HG03469 (cell line): ENCODE measurements around the gene SFXN4.
"Not testable (repeated sequence)": the region's sequence is repeated elsewhere in the genome, so short reads cannot be mapped to it uniquely, and the experiment has no call there.

Experiments
- ATAC-seq: cut with Tn5 transposase; IDR thresholded peaks from one replicate; pipeline ENCODE4 v1.9.1; 2021; ENCODE audit warnings: mild to moderate bottlenecking, moderate library complexity, moderate number of reproducible peaks; ENCODE audit not compliant: unreplicated experiment

Gene SFXN4

DNA sequence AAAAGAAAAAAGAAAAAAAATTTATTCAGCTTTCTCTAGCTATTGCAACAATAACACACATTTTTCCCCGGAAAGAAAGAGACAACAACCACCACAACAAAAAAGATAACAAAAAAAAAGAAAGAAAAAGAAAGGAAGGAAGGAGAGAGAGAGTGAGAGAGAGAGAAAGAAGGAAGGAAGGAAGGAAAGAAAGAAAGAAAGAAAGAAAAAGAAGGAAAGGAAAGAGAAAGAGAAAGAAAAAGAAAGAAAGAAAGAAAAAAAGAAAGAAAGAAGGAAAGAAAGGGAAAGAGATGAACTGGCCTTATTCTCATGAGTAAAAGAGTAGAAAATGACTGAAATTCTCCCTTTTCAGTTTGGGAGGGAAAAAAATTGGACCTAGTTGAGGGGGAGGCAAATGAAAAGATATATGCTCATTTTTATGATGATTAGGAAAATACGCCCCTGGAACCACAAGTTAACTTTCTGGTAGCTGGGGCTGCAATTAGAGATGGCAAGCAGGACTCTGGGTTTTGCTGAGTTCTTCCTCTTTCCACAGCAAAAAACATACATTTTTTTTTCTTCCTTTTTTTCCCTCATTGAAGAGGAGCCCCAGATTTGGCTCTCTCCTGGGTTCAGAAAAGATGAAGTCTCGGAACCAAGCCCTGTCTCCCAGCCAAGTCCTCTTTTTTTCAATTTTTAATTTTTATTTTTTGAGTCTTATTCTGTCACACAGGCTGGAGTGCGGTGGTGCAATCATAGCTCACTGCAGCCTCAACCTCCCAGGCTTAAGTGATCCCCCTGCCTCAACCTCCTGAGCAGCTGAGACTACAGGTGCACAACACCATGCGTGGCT is 25.7 kb upstream of the SFXN4 start:
- ATAC-seq, result no peak

DNA sequence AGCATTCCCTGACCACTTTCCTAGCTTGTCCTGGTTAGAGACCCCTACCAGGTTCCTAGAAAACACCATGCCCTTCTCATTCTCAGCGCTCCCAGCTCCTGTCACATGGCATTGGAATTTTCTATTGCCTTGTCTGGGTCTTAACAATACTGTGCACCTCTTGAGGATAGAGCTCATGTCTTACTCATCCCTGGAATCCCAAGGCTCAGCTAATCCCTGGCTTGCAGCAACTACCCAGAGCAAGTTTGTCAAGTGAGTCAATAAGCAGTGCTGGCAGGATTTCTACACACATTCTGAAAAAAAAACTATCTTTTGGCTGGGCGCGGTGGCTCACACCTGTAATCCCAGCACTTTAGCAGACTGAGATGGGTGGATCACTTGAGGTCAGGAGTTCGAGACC is 24.8 kb upstream of the SFXN4 start:
- no peak for ATAC-seq

DNA sequence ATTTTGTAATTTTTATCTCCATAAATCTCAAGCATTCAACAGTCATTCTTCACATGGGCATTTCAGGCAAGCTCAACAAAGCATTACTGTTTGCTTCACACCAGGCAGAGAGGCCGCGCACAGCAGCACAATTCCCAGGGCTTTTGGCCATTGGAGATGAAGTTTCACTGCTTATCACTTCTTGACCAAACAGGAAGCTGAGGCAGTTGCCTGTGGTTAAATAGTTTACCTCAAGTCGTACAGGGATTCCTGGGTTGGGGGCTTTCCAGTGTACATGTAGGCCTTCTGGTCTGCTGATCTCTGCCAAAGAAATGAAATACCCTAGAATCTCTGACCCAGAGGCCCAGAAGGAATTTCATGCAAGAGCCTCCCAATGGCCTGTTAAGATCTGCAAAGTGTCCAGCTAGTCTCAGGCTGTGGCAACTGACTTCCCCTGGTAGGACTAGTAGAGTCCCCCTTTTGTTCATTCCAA is 24.3 kb upstream of the SFXN4 start:
- ATAC-seq, result no peak

DNA sequence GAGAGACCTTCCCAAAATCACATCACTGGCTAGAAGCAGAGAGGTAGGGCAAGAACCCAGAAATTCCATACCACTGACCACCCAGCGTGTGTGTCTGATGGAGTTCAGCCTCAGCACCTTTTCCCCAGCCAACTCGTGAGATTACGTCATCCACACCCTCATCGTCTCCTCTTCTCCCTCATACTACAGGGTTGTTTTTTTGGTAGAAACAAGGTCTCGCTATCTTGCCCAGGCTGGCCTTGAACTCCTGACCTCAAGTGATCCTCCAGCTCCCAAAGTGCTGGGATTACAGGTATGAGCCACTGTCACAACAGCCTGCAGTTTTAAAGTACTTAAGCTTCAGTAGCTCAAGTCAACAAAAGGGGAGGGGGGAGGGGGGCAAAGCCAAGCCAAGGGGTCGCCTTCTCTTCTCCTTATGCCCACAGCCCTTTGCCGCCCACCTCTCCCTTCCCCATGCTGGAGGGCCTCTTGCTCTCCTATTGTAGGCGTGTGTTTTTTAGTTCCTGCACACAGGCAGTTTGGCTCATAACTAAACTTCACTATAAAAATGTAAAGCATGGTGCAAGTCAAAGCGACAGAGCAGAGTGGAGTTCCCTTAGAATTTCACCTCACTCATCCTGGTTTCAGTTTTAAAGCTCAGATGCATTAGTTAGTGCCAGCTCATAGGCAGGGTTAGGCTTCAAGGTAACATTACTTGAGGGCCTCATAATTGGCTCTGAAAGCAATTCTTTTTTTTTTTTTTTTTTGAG is 18.3 kb upstream of the SFXN4 start:
- ATAC-seq, result no peak

DNA sequence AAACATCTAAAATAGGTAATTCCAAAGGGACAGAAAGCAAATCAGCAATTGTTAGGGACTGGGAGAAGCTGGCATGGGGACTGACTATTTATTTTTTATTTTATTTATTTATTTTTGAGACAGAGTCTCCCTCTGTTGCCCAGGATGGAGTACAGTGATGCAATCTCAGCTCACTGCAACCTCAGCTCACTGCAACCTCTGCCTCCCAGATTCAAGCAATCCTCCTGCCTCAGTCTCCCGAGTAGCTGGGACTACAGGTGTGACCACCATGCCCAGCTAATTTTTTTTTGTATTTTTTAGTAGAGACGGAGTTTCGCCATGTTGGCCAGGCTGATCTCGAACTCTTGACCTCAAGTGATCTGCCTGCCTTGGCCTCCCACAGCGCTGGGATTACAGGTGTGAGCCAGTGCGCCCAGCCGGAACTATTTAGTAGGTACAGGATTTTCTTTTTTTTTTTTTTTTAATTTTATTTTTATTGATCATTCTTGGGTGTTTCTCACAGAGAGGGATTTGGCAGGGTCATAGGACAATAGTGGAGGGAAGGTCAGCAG is 15.4 kb upstream of the SFXN4 start:
- ATAC-seq, result not testable (repeated sequence)

DNA sequence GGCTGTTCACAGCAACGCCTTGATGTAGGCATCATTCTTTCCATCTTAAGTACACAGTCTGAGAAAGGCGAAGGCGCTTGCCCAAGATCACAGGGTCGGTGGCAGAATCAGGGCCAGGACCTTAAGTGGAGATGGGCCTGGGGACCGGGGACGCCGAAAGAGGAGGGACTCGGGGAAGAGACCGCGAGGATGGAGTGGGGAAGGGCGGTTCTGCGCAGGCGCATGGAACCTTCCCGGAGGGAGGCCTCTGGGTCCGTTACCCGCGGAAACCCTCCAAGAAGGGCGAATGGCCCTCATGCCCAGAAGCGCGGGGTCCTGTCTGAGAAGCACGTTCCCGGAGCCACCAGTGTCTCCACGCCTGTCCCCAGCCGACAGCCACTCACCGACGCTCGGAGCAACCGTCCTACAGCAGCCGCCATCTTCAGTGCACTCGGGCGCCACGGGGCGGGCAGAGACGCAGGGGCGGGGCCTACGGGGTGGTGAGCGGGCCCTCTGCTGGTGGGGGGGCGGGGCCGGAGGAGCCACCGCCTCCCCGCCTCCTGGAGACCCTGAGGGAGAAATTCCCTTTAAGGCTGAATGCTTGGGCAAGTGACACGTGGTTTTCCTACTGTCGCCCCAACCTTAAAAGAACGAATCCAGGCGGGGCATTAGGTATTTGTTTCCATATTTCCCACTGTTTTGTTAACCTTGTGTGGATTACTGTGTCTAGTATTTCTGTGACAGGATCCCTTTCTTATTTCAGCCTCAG is 13.0 kb upstream of the SFXN4 start, which contains the start of gene PRDX3:
PRDX3 (minus strand) TSS at position 441 of the 748 bp plus-strand sequence; CDS start at position 419, 22 bp downstream.
- peak; percentile 66 for ATAC-seq

DNA sequence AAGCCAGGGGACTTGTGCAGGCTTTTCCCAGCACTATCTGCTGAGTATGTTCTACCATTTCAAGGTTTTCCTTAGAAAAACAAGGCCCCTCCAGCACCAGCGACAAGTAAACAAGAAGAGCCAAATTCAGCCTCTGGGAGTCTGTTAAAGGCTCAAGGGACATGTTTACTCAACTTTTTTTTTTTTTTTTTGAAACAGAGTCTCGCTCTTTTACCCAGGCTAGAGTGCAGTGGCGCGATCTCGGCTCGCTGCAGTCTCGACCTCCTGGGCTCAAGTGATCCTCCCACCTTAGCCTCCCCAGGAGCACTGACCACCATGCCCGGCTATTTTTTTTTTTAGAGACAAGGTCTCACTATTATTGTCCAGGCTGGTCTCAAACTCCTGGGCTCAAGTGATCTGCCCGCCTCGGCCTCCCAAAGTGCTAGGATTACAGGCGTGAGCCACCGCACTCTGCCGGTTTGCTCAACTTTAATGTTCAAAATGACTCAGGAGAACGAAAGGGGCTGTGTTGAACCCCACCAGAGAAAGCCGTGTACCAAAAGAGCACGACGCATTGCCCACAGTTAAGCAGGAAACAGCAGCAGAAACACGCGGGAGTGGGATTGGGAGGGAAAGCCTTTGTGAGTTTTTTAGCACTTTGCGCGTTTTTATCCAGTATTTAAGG is 12.3 kb upstream of the SFXN4 start:
- no peak for ATAC-seq

DNA sequence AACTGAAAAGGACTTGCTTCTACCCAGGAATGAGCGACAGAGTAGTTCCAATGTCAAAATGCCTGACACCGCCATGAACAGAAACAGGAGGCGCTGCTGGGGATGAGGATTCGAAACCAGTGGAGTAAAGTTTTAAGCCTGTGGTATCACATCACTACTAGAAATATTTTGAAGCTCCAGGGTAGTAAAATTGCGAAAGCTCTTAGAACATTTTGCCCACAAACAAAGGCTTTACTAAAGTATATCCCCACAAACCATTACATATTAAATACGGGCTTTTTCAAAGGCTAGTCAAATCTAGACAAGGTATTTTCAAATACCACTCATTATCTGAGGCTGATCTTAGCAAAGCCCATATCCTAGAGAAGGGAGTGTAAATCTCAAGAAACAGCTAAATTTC is 10.7 kb upstream of the SFXN4 start:
- no peak for ATAC-seq

DNA sequence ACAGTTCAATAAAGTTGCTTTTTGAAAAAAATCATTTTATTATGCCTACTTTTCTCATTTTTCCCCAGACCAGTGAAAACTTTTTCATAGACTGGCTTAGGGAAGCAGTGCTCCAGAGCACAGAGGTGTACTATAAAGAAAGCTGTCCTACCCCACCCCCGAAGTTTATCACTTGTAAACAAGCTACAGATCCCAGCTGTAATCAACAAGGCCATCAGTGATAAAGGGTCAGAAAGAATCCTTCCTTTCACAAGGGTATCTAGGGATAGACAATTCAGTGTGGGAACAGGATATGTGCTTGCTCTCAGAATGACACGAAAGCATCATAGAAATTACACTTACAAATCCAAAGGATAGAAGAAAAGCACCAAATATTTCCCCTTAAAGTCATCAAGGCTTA is 8.6 kb upstream of the SFXN4 start:
- ATAC-seq, result no peak

DNA sequence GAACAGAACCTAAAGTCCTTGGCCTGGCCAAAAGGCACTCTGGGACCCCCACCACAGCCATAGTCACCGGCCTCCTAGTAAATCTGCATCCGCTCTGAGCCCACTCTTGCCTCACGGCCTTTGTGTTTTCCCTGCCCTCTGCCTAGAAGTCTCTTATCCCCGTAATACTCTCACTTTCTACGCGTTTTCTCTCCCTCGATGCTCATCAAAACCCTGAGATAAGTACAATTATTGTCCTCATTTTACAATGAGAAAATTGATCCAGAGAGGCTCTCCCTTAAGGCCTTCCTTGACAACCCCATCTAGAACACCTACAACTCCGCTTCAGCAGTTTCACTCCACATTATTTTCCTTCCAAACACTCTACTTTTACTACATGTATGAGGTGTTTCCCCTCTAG is 1.5 kb upstream of the SFXN4 start:
- ATAC-seq, result no peak

DNA sequence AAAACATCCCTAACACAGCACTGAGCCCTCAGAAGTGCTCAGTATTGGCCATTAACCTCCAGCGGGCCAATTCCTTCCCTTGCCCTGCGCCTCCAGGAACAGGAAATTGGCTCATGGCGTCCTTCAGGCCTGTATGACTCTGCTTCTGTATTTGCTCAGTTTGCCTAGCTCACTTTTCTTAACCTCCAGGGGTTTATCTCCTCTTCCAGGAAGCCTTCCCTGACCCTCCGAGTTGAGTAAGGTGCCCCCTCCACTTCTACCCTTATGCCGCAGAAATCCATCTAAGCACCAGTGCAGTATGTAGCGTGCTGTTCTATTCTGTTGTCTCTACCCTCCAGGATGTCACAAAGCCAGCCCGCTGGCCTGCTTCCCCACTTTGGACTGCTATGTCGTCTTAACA is 1.1 kb upstream of the SFXN4 start:
- ATAC-seq, result no peak

DNA sequence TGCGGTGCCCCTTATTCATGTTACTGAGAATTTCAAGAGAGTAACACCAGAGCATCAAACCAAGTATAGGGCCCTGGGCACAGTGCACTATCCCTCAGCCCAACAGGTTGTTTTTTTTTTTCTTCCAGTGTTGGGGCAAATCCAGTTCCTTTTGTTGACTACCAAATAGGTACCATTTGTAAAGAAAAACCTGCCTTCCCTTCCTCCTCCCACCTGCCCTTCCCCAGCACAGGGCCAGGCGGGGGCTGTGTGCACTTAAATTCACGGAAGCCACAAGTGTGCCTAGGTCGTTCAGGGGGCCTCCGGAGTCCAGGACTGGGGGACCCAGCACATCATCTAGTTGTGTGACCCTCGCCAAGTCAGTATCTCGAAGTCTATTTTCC is 595 bp upstream of the SFXN4 start:
- ATAC-seq, result no peak

DNA sequence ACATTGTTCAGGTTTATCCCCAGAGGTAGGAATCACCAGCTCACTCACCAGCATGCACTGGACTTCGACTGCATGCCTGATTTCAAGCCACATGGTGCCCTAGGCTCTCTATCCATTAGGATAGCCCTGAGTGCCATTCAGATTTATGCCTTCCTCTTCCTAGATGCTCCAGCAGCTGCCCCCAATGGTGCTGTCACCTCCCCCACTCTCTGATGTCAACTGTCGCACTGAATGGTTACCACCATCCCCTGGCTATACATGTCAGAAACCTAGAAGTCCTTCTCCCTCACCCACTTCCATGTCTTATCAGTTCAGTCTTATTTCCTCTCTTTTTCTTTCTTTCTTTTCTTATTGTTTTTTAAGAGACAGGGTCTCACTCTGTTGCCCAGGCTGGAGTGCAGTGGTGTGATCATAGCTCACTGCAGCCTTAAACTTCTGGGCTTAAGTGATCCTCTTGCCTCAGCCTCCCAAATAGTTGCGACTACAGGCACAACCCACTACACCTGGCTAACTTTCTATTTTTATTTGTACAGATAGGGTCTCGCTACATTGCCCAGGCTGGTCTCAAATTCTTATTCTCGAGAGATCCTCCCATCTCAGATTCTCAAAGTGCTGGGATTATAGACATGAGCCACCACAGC is 2.9 kb downstream of the SFXN4 start:
- ATAC-seq, result no peak

DNA sequence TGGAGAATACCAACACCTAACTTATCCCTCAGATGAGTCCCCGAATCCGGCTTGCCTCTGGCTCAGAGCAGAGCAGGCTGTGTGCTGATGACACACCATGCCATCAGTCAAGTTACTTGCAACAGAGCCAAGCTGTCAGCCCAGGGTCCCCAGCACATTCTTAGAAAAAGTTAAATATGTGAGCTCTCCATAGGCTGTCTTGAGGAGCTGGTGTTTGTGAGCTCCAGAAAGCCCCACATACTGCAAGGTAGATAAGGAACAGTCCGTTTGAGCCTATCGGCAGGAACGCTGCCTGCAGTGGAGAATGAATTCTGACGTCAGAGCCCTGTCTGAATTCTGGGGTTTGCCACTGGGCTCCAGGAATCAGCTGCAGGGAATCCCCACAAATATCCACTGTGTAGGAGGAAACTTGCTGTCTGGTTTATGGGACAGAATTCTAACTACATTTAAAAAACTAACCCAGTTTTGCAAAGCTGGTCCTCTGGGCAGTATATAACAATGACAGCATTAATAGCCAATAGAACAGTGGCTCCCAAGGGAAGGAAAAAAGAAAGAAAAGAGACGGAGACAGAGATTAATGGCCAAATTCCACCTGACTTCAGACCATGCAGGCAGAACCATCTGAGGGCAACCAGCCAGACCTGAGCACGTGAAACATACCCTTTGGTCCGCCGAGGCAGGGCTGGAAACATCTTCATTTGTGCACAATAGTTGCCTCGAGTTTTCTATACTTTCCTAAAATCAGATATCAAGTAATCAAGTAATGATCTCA is 3.6 kb downstream of the SFXN4 start:
- no peak for ATAC-seq

DNA sequence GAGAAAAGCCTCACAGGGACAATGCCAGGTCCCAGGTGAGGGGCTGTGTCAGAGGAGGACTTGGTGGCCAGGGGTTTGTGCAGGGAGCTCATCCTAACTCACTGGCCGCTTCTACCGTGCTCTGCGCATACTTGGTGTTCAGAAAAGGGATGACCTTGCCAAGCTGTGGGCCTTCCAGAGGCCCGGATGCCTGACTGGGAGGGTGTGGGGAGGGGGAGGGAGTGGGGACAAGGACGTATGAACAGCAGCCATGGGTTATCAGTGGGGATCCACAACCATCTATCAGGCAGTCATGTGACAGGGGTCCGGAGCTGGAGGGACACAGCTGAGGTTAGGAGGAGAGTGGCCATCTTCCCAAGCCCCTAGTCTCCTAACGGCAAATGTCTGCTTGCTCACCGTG is 6.2 kb downstream of the SFXN4 start:
- no peak for ATAC-seq

DNA sequence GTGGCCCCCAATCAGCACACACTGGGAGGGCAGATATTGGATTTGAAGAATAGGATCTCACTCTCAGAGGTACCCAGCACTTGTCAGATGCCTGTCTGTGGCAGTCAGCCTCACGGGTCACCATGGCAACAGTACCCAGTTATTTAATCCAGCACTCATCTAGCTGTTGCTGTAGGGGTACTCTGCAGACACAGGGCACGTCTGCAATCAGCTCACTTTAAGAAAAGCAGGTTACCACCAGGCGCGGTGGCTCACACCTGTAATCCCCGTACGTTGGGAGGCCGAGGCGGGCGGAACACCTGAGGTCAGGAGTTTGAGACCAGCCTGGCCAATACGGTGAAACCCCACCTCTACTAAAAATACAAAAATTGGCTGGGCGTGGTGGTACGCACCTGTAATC is 11.9 kb downstream of the SFXN4 start:
- no peak for ATAC-seq

DNA sequence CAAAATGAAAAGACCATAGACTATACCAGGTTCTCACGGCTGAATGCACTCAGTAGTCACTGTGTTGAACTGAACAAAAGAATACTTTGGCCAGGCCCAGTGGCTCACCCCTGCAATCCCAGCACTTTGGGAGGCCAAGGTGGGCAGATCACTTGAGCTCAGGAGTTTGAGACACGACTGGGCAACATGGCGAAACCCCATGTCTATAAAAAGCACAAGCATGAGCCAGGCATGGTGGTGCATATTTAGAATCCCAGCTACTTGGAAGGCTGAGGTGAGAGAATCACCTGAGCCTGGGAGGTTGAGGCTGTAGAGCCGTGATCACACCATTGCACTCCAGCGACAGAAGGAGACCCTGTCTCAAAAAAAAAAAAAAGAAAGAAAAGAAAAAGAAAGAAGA is 12.5 kb downstream of the SFXN4 start:
- no peak for ATAC-seq

DNA sequence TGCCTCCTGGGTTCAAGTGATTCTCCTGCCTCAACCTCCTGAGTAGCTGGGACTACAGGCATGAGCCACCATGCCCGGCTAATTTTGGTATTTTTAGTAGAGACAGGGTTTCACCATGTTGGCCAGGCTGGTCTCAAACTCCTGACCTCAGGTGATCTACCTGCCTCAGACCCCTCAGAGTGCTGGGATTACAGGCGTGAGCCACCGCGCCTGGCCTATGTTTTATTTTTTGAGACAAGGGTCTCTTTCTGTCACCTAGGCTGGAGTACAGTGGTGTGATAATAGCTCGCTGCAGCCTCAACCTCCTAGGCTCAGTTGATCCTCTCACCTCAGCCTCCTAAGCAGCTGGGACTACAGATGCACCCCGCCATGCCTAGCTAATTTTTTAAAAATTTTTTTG is 13.9 kb downstream of the SFXN4 start:
- ATAC-seq, result not testable (repeated sequence)

DNA sequence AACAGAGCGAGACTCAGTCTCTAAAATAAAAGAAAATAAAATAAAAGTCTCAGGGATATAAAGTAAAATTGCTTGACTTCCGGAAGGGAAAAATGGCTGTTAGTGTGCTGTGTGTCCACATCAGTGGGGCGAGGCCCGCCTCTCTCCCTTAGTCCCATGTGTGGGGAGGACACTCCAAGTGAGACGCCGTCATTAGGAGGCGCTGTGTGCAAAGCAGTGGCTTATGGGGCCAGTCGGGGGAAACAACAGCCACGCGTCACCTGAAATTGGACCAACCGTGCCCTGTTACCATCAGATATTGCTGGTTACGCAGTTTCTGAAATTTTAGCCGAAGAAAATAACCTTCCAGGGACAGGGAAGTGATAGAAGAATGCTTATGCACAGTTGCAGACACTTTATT is 15.8 kb downstream of the SFXN4 start:
- no peak for ATAC-seq
